HG02840 (cell line): ENCODE data around the gene PDCD1.
"Not testable (repeated sequence)": the region's sequence is repeated elsewhere in the genome, so short reads cannot be mapped to it uniquely, and the experiment has no call there.

Experiments
- ATAC-seq: cut with Tn5 transposase; IDR thresholded peaks from one replicate; pipeline ENCODE4 v1.9.1; 2021; ENCODE audit warnings: mild to moderate bottlenecking, moderate library complexity, moderate number of reproducible peaks; ENCODE audit not compliant: unreplicated experiment, low FRiP score

Gene PDCD1

DNA sequence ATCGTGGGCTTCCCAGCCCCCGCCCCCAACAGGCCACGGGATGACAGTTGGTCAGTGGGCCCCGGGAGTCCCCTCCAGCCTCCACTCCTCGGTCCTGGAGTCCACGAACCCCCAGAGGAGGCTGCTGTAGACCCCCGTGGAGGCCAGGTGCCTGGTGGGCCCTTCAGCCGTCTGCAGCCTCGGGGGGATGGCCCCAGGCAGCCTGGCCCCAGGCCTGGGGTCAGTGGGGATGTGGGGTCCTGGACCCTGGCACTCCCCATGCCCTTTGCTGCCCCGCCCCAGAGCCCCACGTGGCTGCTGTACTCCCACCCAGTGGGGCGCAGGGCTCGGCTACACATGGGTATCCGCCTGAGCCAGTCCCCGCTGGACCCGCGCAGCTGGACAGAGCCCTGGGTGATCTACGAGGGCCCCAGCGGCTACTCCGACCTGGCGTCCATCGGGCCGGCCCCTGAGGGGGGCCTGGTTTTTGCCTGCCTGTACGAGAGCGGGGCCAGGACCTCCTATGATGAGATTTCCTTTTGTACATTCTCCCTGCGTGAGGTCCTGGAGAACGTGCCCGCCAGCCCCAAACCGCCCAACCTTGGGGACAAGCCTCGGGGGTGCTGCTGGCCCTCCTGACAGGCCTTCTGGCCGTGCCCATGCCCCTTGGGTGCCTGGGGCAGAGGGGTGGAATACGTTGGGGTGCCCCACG lies 42.1 kb downstream of the PDCD1 start:
- ATAC-seq: no peak

DNA sequence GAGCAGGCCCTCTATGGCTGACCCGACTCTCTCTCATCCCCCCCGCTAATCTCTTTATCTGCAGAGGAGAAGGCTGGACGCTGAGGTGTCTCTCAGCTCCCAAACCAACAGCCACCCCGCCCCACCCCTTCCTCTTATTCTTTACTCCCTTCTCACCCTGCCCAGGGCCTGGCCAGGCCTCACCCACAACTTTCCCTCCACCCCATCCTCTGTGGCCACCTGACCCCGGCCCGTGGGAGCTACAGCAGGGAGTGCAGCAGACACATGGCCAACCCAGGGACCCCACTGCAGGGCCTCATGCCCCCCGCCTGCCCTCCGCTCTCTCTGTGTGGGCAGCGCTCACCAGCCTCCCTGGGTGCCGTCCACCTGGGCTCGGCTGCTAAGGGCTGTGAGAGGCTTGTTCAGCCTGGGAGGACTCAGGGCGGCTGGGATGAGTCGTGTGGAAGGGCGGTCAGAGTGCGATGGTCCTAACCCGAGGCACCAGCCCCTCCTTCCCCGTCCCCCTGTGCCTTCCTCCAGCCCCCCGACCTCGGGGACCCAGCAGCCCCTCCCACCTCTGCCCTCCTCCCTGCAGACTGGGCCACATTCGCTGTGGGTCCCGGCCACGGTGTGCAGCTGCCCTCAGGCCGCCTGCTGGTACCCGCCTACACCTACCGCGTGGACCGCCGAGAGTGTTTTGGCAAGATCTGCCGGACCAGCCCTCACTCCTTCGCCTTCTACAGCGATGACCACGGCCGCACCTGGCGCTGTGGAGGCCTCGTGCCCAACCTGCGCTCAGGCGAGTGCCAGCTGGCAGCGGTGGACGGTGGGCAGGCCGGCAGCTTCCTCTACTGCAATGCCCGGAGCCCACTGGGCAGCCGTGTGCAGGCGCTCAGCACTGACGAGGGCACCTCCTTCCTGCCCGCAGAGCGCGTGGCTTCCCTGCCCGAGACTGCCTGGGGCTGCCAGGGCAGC lies 42.9 kb downstream of the PDCD1 start:
- ATAC-seq: no peak

GRCh38 chr2:241814643-241815476 lies 43.8 kb downstream of the PDCD1 start:
- no peak for ATAC-seq

GRCh38 chr2:241814393-241814642 lies 44.4 kb downstream of the PDCD1 start:
- no peak for ATAC-seq

DNA sequence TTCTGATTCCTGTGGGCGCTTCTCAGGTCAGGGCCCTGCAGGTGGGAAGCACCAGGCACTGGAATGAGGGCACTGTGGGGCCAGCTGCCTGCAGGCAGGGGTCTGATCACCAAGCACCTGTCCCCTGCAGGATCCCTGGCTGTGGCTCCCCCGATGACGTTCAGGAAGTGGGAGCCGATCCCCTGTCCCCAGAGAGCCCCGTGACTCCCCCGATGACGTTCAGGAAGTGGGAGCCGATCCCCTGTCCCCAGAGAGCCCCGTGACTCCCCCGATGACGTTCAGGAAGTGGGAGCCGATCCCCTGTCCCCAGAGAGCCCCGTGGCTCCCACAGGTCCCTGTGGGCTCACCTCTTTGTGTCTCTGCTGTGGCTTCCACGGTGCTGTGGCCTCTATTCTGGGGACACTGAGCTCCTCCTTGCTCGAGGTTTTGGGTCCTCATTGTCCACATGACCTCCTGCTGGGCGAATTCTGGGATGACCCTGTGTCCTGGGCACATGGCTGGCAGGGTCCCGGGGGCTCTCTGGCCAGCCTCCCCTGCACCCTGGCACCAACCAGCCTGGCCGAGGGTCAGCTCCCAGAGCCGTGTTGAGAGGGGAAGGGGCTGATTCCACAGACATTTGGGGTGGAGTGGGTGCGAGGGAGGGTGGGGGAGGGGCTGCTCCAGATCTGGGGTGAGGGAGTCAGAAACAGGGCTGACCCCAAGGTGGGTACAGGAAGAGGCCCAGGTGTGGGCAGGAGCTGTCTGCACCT lies 44.9 kb downstream of the PDCD1 start:
- no peak for ATAC-seq

GRCh38 chr2:241812730-241813643 lies 45.7 kb downstream of the PDCD1 start:
- ATAC-seq: no peak

GRCh38 chr2:241811952-241812729 lies 46.6 kb downstream of the PDCD1 start:
- ATAC-seq: no peak

DNA sequence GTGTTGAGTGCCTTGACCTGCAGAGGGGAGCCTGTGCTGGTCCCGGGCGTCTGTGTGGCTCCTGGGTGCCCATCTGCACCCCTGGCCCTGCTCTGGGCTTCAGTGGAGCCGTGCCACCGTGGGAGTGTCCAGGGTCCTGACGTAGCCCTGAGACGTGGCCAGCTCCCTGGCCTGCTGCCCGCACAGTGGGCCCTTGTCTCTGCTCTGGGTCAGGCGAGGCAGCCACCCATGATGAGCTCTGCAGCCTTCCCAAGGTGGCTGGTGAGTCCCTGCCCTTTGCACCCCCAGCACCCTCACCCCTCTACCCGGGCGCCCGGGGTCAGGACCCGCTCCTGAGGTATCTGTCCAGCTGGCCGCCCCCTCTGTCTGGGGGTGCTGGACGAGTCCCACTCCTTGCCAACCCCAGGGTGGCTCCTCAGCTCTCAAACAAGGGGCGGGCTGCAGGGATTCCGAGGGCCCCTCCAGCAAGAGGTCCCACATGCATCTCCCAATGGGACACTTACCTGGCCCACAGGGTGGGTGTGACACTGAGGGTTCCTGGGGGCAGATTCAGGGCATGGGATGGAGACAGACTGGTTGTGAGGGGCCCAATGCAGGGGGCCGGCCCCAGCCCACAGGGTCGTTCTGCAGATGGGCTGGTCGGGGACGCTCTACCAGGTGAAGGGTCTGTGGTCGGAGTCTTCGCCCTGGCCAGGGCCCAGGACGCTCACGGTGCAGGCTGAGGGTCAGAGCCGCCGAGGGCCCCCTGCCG lies 47.3 kb downstream of the PDCD1 start:
- no peak for ATAC-seq

GRCh38 chr2:241810307-241811200 lies 48.1 kb downstream of the PDCD1 start:
- no peak for ATAC-seq

- ATAC-seq: no peak
These were observed 49.0 kb downstream of the PDCD1 start for GRCh38 chr2:241809383-241810306.

- no peak for ATAC-seq
These were observed 49.8 kb downstream of the PDCD1 start, which contains the start of gene NEU4 for GRCh38 chr2:241808721-241809382. Gene NEU4, plus strand, starts transcription at chr2:241809193. Its CDS starts 5,292 bp downstream, at chr2:241814485.

DNA sequence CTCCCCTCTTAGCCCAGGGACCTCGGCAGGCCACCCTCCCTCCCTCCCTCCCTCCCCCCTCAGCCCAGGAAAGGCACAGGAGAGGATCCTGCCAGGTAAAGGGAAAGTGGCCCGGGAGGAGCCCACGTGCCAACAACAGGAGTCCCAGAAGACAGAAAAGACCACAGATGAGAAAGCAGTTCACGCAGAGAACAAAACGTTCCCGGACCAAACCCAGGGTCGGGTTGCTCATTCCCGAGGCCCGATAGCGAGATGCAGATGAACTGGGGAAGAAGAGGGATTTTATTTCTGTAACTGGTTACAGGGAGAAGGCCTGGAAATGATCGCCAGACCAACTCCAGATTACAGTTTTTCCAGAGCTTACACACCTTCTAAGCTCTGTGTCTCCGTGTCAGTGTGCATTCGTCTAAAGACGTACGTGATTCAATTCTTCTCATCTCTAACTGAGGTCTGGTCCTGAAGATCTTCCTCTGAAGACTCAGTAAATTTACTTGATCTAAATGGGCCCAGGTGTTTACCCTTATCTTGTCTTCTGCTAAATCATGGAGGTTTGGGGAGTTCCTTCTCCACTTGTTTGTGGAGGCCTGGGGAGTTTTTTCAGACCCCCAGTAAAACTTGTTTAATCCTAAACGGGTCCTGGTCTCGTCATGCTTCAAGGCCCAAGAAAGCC lies 50.5 kb downstream of the PDCD1 start:
- no peak for ATAC-seq

DNA sequence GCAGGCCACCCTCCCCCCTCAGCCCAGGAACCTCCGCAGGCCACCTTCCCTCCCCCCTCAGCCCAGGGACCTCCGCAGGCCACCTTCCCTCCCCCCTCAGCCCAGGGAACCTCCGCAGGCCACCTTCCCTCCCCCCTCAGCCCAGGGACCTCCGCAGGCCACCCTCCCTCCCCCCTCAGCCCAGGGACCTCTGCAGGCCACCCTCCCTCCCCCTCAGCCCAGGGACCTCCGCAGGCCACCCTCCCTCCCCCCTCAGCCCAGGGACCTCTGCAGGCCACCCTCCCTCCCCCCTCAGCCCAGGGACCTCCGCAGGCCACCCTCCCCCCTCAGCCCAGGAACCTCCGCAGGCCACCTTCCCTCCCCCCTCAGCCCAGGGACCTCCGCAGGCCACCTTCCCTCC lies 52.5 kb downstream of the PDCD1 start:
- ATAC-seq: not testable (repeated sequence)

DNA sequence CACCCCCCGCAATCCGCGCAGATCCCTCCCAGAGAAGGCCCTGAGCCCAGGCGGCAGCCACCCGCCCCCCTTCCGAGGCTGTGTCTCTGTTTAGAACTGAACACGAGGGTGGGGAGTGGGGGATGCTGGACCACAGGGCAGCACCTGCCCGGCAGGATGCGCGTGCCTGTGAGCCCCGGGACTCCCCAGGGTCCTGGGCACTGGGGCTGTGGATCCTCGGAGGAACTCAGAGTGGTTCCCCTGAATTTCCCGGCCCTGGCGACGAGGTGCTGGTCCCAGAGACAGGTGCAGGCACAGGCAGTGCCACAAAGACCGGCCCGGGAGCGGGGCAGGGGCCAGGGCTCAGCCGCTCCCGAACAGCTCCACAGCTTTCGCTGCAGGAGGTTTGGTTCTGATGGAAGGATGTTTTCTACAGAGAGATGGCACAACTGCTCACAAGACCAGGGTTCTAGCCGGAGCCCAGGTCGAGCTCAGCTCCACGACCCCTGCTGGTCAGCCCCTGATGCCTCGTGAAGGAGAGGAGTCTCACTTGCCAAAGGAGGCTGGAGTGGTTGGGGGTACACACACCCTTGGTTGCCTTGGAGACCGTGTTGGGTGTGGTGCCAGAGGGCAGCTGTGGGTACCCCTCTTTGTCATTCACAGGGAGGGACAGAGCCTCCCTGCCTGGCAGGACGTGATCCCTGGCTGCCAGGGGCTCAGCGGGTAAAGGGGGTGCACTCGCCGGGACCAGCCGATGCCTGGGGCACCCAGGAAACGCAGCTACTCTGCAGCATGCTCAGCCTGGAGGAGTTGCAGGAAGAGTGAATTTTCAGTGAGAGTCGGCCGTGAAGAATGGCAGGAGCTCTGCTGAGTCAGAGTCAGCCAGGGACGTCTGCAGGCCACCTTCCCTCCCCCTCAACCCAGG lies 54.1 kb downstream of the PDCD1 start:
- ATAC-seq: no peak
